SK-N-MC (cell line): ENCODE measurements around the gene PNO1.

Source experiments
- EZH2 ChIP-seq: fragments of 200-600 bp; sonication (generic); IDR thresholded peaks from one replicate; pipeline ENCODE4 v1.6.1; 2017; ENCODE audit warnings: antibody characterized with exemption
- FOXP2 ChIP-seq: optimal IDR thresholded peaks from 2 replicates; pipeline ENCODE3; 2011; ENCODE audit warnings: mild to moderate bottlenecking, moderate library complexity; ENCODE audit not compliant: insufficient read depth; ENCODE audit errors: extremely low read length, control extremely low read depth
- POLR2AphosphoS5 ChIP-seq: IDR thresholded peaks from 2 replicates; pipeline ENCODE4 v1.6.1; 2012; ENCODE audit warnings: mild to moderate bottlenecking, low read depth, low read length, borderline replicate concordance

GRCh38 chr2:68193144-68193543 lies 35.5 kb downstream of the PNO1 start:
- no peak for TF ChIP-seq POLR2AphosphoS5
- TF ChIP-seq EZH2 = no peak
- TF ChIP-seq FOXP2 = no peak
